Left ventricle myocardium inferior (tissue), 1 donor: ENCODE measurements around the gene ALDH1L1. TPM values are rescaled to one million over a fixed set of nuclear protein-coding genes. Genes with fewer than 3 reads are reported as not detected.
A peak's percentile ranks its signal among the peaks of the same experiment; 100 is the strongest.

Experiments
- DNase-seq: peaks from one replicate; pipeline ENCODE4 v3.0.0-alpha.2; 2020
- H3K27ac ChIP-seq: fragments of 200-600 bp; replicated peaks from 2 replicates; pipeline ENCODE4 v1.8.0; 2021
- H3K27me3 ChIP-seq: fragments of 200-600 bp; 2 replicates; pipeline ENCODE4 v1.8.0; 2021; ENCODE audit warnings: low read depth
- H3K36me3 ChIP-seq: fragments of 200-600 bp; 2 replicates; pipeline ENCODE4 v1.8.0; 2021
- H3K4me1 ChIP-seq: fragments of 200-600 bp; 2 replicates; pipeline ENCODE4 v1.8.0; 2021
- H3K4me3 ChIP-seq: fragments of 200-600 bp; 2 replicates; pipeline ENCODE4 v1.8.0; 2021; ENCODE audit warnings: mild to moderate bottlenecking, moderate library complexity
- H3K9me3 ChIP-seq: fragments of 200-600 bp; replicated peaks from 2 replicates; pipeline ENCODE4 v1.8.0; 2021
- CTCF ChIP-seq: fragments of 200-600 bp; IDR thresholded peaks from 2 replicates; pipeline ENCODE4 v1.8.0; 2021; ENCODE audit warnings: antibody characterized with exemption, mild to moderate bottlenecking, borderline replicate concordance
- intact Hi-C: fragments of 100-400 bp; cut with micrococcal nuclease; formaldehyde crosslinking; loops from one replicate; pipeline ENCODE4 v1.11.0; 2022
- total RNA-seq: library from RNA; stranded (reverse); fragmentation: NEBNext Ultra II Directional; extraction: Animal tissue kit (Norgen Biotek cat#: 25700); gene quantifications from one replicate; pipeline ENCODE4 v1.2.1, GENCODE V29; 2021
- donor health status: DM: no; HTN: yes; CAD: no; lungs with severe emphysema.

ALDH1L1 gene
- total RNA-seq, 1 donor from 2014 or later: 24.3 TPM

GRCh38 chr3:126114443-126115386 lies 65.7 kb downstream of the ALDH1L1 start:
- H3K4me1 ChIP-seq: no peaks in the 10 kb centered on the region

GRCh38 chr3:126113733-126114442 lies 66.5 kb downstream of the ALDH1L1 start:
- Histone ChIP-seq H3K4me1 (no peaks in the 10 kb centered on the region), H3K36me3 (no peaks in the 10 kb centered on the region), H3K27me3 (no peaks in the 10 kb centered on the region), H3K9me3 (no peaks in the 10 kb centered on the region), H3K27ac (no peak overlapping the region), H3K4me3 (no peak overlapping the region)
- intact Hi-C loops: no loop called here
- no peak for DNase-seq
- peak; percentile 45 for TF ChIP-seq CTCF

More at GRCh38 chr3:126114443-126115386, 65.7 kb downstream of the ALDH1L1 start:
- no peak for TF ChIP-seq CTCF
- intact Hi-C loops: no loop called here
- DNase-seq: no peak
- Histone ChIP-seq H3K36me3 (no peaks in the 10 kb centered on the region), H3K27me3 (no peaks in the 10 kb centered on the region), H3K9me3 (no peaks in the 10 kb centered on the region), H3K4me3 (no peak overlapping the region), H3K27ac (no peak overlapping the region)

GRCh38 chr3:126113238-126113555 lies 67.2 kb downstream of the ALDH1L1 start:
- no peak overlapping the region for H3K27ac ChIP-seq
- DNase-seq: no peak
- intact Hi-C loops: no loop called here
- H3K27me3 ChIP-seq: no peaks in the 10 kb centered on the region
- H3K4me3 ChIP-seq: no peak overlapping the region
- no peaks in the 10 kb centered on the region for H3K36me3 ChIP-seq
- H3K9me3 ChIP-seq: no peaks in the 10 kb centered on the region
- TF ChIP-seq CTCF: no peak
- no peaks in the 10 kb centered on the region for H3K4me1 ChIP-seq

- H3K36me3 ChIP-seq: no peaks in the 10 kb centered on the region
- H3K9me3 ChIP-seq: no peaks in the 10 kb centered on the region
- no peak overlapping the region for H3K4me3 ChIP-seq
- TF ChIP-seq CTCF: no peak
- intact Hi-C loops: no loop called here
- H3K4me1 ChIP-seq: no peaks in the 10 kb centered on the region
- DNase-seq: no peak
- no peaks in the 10 kb centered on the region for H3K27me3 ChIP-seq
- no peak overlapping the region for H3K27ac ChIP-seq
Observed at GRCh38 chr3:126112531-126113237, 67.7 kb downstream of the ALDH1L1 start.
